Esophagus (tissue), 2 donors: ENCODE measurements around the gene CNIH2. TPM values are rescaled to one million over a fixed set of nuclear protein-coding genes. Genes with fewer than 3 reads are reported as not detected.

Source experiments
- H3K27ac ChIP-seq, 2 donors: one replicate each; pipeline ENCODE4 v1.5.1; 2013; ENCODE audit warnings: low read depth in 2 of 2, mild to moderate bottlenecking in 2 of 2, inconsistent platforms in 1 of 2, low read length in 1 of 2, moderate library complexity in 1 of 2
- H3K27me3 ChIP-seq, 2 donors: one replicate each; pipeline ENCODE4 v1.6.1; 2013; ENCODE audit warnings: low read length in 2 of 2, control low read depth in 1 of 2, mild to moderate bottlenecking in 1 of 2; ENCODE audit not compliant: insufficient read depth in 2 of 2, control insufficient read depth in 1 of 2
- H3K36me3 ChIP-seq, 2 donors: one replicate each; pipeline ENCODE4 v1.6.1; 2013; ENCODE audit warnings: low read length in 1 of 2; ENCODE audit not compliant: control insufficient read depth in 2 of 2, insufficient read depth in 2 of 2
- H3K4me1 ChIP-seq, 2 donors: one replicate each; pipeline ENCODE4 v1.6.1; 2013; ENCODE audit warnings: low read length in 1 of 2; ENCODE audit not compliant: control insufficient read depth in 2 of 2, insufficient read depth in 2 of 2
- H3K4me3 ChIP-seq, 2 donors: one replicate each; pipeline ENCODE4 v1.5.1; 2013; ENCODE audit warnings: low read length in 2 of 2, mild to moderate bottlenecking in 2 of 2, low read depth in 1 of 2, moderate library complexity in 1 of 2
- H3K9me3 ChIP-seq, 2 donors: one replicate each; pipeline ENCODE4 v1.6.1; 2013; ENCODE audit warnings: mild to moderate bottlenecking in 2 of 2, low read depth in 1 of 2, low read length in 1 of 2, moderate library complexity in 1 of 2; ENCODE audit not compliant: control insufficient read depth in 2 of 2, insufficient read depth in 1 of 2
- WGBS, 2 donors: extraction: QIAGEN DNeasy Blood & Tissue Kit; methylation state at CpG; one replicate each; pipeline ENCODE4 v1.1.7; 2013; 5-methylcytosine and 5-hydroxymethylcytosine counted together
- polyA plus RNA-seq, 2 donors: library from polyadenylated mRNA; stranded (reverse); fragments of 200-250 nt; gene quantifications; one replicate each; pipeline ENCODE4 v1.2.3, GENCODE V29; 2013
- donor health status: healthy with polysubstance abuse.
- donor health status: Bipolar disorder and iron deficiency.

CNIH2 gene
- polyA plus RNA-seq, 2 donors = 0.62 to 0.77 TPM

DNA sequence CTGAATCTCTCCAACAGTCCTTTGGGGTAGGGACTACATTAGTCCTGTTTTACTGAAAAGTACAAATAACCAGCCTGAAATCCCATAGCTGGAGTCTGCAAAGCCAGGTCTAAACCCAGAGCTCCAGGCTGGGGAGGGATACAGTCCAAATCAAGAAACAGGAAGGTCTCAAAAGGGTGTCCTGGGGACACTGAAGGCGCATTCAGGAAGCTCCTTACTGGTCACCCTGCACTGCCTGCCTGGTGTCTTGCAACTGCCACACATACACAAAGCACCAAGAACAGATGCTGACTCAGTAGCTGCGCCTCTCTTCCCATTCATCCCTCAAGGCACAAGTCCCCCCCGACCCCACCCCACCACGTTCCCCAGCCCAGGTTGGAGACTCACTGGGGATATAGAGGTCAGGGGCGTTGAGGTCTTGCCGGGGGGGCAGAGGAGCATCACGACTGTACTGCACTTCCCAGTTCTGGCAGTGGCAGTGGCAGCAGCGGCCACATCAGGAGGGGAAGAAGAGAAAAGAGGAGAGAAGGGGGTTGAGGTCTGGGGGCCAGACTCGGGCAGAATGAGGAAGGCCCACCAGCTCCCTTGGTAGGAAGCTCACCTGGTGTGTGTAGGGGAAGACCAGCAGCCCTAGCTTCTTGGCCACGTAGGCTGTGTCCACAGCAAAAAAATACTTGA lies 9.4 kb downstream of the CNIH2 start:
- Histone ChIP-seq H3K36me3 (peaks cover 0 to 14% of the 10 kb centered on the region in 2 donors), H3K4me1 (peaks cover 11 to 29% of the 10 kb centered on the region in 2 donors), H3K27me3 (peaks cover 0 to 6% of the 10 kb centered on the region in 2 donors), H3K4me3 (no peak overlapping the region), H3K27ac (no peak overlapping the region), H3K9me3 (no peaks in the 10 kb centered on the region)
- WGBS, 2 donors = 74% methylated on average over 10 of the region's 10 CpGs

DNA sequence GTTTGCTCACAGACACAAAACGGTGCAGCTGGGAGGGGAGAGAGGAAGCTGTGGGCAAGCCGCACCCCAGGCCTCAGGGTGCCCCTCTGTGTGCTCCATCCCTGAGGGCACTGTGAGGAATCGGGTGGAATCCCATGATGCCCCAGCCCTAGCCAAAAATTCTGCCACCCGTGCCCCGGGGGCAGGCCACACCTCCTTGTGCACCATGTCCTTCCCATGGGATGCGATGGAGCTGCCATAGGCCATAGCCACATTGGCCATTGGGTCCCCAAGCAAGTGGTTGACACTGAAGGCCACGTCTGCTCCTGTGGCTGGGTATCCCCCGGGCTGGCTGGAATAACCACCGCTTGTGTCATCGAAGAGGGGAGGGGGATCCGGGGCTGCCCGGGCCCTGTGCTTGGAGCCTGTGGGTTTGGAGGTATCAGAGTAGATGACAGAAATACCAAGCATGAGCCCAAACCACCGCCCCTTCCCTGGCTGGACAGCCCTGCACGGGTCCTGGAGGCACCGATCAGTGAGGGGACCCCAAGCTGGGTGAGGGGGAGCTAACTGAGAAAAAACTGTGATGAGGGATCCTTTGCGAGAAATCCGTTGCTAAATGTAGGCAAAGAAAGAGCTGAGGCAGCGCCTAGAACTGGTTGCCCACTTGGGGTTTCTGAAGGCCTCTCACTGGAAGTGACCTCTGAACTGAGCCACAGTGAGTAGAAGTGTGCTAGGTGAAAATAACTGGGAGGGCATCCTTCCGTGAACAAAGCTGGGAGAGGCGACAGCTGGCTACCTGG lies 10.1 kb downstream of the CNIH2 start:
- peak overlapping the region; percentile 91 to 96 for H3K27ac ChIP-seq
- no peaks in the 10 kb centered on the region for H3K9me3 ChIP-seq
- peaks cover 0 to 9% of the 10 kb centered on the region in 2 donors for H3K27me3 ChIP-seq
- peak overlapping the region; percentile 73 to 90 for H3K4me3 ChIP-seq
- WGBS, 2 donors = 34 to 36% methylated on average over 19 to 20 of the region's 20 CpGs
- H3K4me1 ChIP-seq = peaks cover 11 to 32% of the 10 kb centered on the region in 2 donors
- peaks cover 0 to 14% of the 10 kb centered on the region in 2 donors for H3K36me3 ChIP-seq

DNA sequence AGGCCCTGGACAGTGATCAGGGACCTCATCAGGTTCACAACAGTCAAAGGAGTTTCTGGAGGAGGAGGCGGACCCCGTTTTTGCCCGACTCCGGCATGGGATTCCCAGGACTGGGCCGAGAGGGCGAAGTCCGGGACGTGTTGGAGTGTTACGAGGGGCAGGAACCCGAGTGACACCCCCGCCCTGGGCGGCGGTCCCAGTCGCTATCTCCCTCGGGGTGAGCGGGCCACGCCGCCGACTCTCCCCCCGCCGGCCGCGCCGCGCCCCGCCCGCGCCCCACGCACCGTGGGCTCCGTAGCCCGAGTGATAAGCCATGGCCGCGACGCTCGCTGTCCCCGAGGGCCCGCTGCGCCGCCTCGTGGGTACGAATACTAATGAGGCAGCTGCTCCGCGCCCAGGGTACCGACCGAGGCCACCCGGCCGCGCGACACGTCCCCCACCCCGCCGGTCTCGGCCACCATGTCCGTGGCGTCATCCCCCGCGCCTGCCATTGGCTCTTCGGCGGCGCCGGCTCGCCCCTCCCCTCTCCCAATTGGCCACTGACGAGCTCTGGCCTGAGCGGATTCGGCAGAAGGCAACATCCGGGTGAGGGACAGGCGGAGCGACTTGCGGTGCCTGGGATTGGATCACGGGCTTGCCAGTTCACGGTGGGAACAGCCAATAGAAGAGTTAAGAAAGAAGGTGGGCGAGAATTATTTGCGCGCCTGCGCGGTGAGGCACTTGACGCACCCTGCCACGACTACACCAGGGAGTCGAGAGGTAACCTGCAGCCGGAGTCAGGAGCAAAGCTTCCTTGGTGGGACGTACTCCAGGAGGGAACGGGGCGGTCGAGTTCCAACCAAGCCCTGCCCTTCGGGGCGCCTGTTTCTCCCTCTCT lies 10.9 kb downstream of the CNIH2 start, which contains the start of gene YIF1A:
Gene YIF1A (minus strand): TSS at position 473 of the 877 bp plus-strand sequence. CDS start 158 bp downstream, at position 315.
- Histone ChIP-seq H3K4me3 (peak within 1 kb of the TSS; percentile 73 to 90), H3K27me3 (peaks cover 0 to 9% of the 10 kb centered on the region in 2 donors), H3K9me3 (no peaks in the 10 kb centered on the region), H3K4me1 (peaks cover 11 to 32% of the 10 kb centered on the region in 2 donors), H3K27ac (peak within 1 kb of the TSS; percentile 93 to 96), H3K36me3 (peaks cover 0 to 14% of the 10 kb centered on the region in 2 donors)
- 0 to 1% methylated on average over 64 to 87 of the region's 87 CpGs for WGBS, 2 donors

DNA sequence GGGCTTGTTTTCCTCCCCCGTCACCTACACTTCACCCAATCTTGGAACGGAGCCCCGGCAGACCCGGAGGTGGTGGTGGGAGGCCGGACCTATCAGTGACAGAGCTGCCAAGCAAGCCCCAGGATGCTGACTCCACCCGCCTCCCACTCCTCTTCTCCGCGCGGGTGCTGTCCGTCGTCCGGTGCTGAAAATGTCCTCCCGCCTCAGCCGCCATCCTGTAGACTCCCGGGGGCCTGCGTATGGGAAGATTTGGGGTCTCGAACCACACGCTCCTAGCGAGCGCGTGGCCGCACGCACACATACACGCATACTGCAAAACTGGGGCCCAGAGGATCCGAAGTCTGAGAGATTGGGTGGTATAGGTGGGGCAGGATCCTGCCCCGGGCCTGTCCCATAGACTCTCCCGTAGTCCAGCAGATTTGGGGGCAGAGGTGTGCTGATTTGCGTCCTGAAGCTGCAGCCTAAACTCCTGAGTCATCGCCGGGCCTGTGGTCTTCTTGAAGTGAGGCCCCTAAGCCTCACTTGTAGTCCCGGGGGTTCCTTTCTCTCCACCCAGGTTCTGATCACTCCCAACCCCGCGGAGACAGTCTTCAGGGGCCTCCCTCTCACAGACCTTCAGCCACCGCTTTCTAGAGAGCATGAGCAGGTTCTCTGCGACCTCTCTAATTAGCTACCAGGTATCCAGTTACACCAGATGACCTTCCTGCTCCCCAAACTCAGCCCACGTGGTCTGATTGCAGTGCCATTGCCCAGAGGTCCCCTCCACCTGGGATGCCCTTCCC lies 11.8 kb downstream of the CNIH2 start:
- H3K36me3 ChIP-seq = peaks cover 0 to 7% of the 10 kb centered on the region in 2 donors
- peak overlapping the region; percentile 89 to 93 for H3K27ac ChIP-seq
- H3K4me1 ChIP-seq = peaks cover 11 to 32% of the 10 kb centered on the region in 2 donors
- H3K9me3 ChIP-seq = no peaks in the 10 kb centered on the region
- WGBS, 2 donors = 11% methylated on average over 36 of the region's 36 CpGs
- H3K4me3 ChIP-seq = peak overlapping the region; percentile 50 to 52
- peaks cover 0 to 9% of the 10 kb centered on the region in 2 donors for H3K27me3 ChIP-seq

DNA sequence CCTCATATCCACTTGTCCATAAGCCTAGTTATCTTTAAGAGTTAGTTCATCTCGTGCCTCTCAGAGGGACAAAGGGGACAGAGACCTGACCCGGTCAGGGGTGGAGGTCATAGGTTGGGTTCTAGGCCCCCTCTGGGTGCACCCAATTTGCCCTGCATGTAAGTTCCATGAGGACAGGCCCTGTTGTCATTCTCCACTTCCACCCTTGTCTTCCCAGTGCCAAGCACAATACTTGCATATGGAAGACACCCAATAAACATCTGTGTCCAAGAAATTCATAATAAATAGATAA lies 12.3 kb downstream of the CNIH2 start:
- Histone ChIP-seq H3K4me3 (no peak overlapping the region), H3K4me1 (peaks cover 11 to 32% of the 10 kb centered on the region in 2 donors), H3K27me3 (peaks cover 0 to 9% of the 10 kb centered on the region in 2 donors), H3K36me3 (peaks cover 0 to 6% of the 10 kb centered on the region in 2 donors), H3K27ac (no peak overlapping the region), H3K9me3 (no peaks in the 10 kb centered on the region)
- WGBS, 2 donors = 71 to 81% methylated on average over 2 of the region's 2 CpGs

GRCh38 chr11:66291303-66291705 lies 13.3 kb downstream of the CNIH2 start:
- peak overlapping the region in 1 of 2 donors; percentile 50 for H3K4me3 ChIP-seq
- H3K9me3 ChIP-seq = no peaks in the 10 kb centered on the region
- H3K27me3 ChIP-seq = peaks cover 0 to 9% of the 10 kb centered on the region in 2 donors
- peaks cover 0 to 4% of the 10 kb centered on the region in 2 donors for H3K36me3 ChIP-seq
- H3K4me1 ChIP-seq = peaks cover 11 to 30% of the 10 kb centered on the region in 2 donors
- H3K27ac ChIP-seq = no peak overlapping the region
- 19 to 20% methylated on average over 16 of the region's 16 CpGs for WGBS, 2 donors

DNA sequence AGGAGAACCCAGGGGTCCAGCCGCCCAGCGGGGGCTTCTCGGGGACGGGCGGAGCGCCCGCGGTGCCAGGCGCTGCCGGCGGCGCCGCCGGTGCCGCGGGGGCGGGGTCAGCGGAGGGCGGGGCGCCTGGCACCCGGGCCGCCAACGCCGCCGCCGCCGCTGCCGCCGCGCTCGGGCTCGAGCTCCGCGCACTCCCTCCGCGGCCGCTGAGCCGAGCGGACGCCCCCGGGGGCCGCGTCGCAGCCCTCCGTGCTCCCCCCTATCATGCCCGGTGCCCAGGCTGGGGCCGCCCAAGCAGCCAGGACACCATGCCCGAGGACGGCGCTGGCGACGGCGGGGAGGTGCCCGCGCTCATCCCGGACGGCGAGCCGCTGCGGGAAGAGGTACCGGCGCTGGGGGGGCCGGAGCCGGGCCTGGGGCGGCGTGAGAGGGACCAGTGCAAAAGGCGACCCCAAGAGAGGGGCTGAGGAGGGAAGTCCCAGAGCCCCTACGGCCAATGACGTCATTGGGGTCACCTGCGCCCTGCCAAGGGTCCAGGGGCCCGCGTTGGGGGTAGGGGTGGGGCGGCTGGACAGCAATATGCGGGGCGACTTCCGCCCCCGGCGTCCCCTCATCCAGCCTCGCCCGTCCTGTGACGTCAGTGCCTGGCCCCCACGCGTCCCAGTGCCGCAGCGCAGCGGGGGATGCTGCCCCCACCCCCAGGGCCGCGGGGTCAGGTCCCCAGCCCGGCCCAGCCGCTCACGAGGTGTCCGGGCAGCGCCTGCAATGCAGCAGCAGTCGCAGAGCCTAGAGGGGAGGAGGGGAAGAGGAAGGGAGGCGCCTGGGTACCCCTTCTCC lies 13.9 kb downstream of the CNIH2 start, which contains the start of gene TMEM151A:
Gene TMEM151A (plus strand): TSS at position 189 of the 837 bp plus-strand sequence. CDS start 120 bp downstream, at position 309.
- no peak within 1 kb of the TSS for H3K27ac ChIP-seq
- H3K4me3 ChIP-seq = peak within 1 kb of the TSS; percentile 40 to 50
- H3K36me3 ChIP-seq = peaks cover 0 to under 1% of the 10 kb centered on the region in 2 donors
- H3K27me3 ChIP-seq = peaks cover 0 to 9% of the 10 kb centered on the region in 2 donors
- H3K4me1 ChIP-seq = peaks cover 11 to 30% of the 10 kb centered on the region in 2 donors
- H3K9me3 ChIP-seq = no peaks in the 10 kb centered on the region
- 2% methylated on average over 60 to 95 of the region's 95 CpGs for WGBS, 2 donors
